B cell (primary cell): ENCODE measurements around the gene ZNF398. TPM values are rescaled to one million over a fixed set of nuclear protein-coding genes. Genes with fewer than 3 reads are reported as not detected.

Source experiments
- ATAC-seq: fragments of 200-7000 bp; cut with Tn5 transposase; one replicate; pipeline ENCODE4 v1.10.0; 2021; ENCODE audit warnings: low read depth, mild to moderate bottlenecking, moderate number of reproducible peaks, moderate library complexity
- CTCF ChIA-PET: fragments of 350-600 bp; sonication (Branson Sonifier 250); formaldehyde crosslinking; loops from one replicate; lab custom pipeline; 2021; ENCODE audit warnings: antibody characterized with exemption, inconsistent platforms; lab: Charles Lee
- POLR2A ChIA-PET: fragments of 350-600 bp; sonication (Branson Sonifier 250); formaldehyde crosslinking; loops from one replicate; lab custom pipeline; 2021; ENCODE audit warnings: antibody characterized with exemption; lab: Charles Lee
- DNase-seq: peaks from one replicate; pipeline ENCODE4 v3.0.0; 2013
- H2AFZ ChIP-seq: 2 replicates; pipeline ENCODE4 v1.6.1; 2012; ENCODE audit warnings: mild to moderate bottlenecking, low read depth, low read length; ENCODE audit not compliant: insufficient read depth, poor library complexity, severe bottlenecking
- H3K27ac ChIP-seq, 2 donors: 1 replicate in 1 of 2; 2 replicates in 1 of 2; pipeline ENCODE4 v1.5.1; 2012 to 2013; ENCODE audit warnings: low read length in 2 of 2, mild to moderate bottlenecking in 2 of 2, moderate library complexity in 1 of 2
- H3K27me3 ChIP-seq, 4 experiments: fragments of 200-600 bp in 1 of 4; sonication (generic) in 1 of 4; replicated peaks in 1 of 4; 1 replicate in 2 of 4; 2 replicates in 2 of 4; pipeline versions ENCODE4 v1.6.1 to v1.7.0; 2013 to 2016; ENCODE audit warnings: low read length in 3 of 4, mild to moderate bottlenecking in 2 of 4, mixed read lengths in 1 of 4, moderate library complexity in 1 of 4; ENCODE audit not compliant: insufficient read depth in 4 of 4, control insufficient read depth in 3 of 4; ENCODE audit errors: control extremely low read depth in 1 of 4
- H3K36me3 ChIP-seq, 2 experiments: replicated peaks in 1 of 2; 1 replicate in 1 of 2; 2 replicates in 1 of 2; pipeline versions ENCODE4 v1.6.1 to v1.7.1; 2013; ENCODE audit warnings: low read length in 1 of 2; ENCODE audit not compliant: insufficient read depth in 2 of 2, control insufficient read depth in 1 of 2; ENCODE audit errors: control extremely low read depth in 1 of 2, extremely low read depth in 1 of 2
- H3K4me1 ChIP-seq, 2 donors: fragments of 200-600 bp in 1 of 2; sonication (generic) in 1 of 2; 1 replicate in 1 of 2; 2 replicates in 1 of 2; pipeline versions ENCODE4 v1.5.1 to v1.6.1; 2013 to 2017; ENCODE audit warnings: low read length in 2 of 2; ENCODE audit not compliant: control insufficient read depth in 2 of 2, insufficient read depth in 2 of 2
- H3K4me2 ChIP-seq: replicated peaks from 2 replicates; pipeline ENCODE3; 2012; ENCODE audit warnings: mild to moderate bottlenecking, low read depth, low read length; ENCODE audit not compliant: poor library complexity, severe bottlenecking
- H3K4me3 ChIP-seq, 5 experiments: fragments of 200-600 bp in 1 of 5; sonication (generic) in 1 of 5; 1 replicate in 3 of 5; 2 replicates in 2 of 5; pipeline versions ENCODE4 v1.5.1 to v1.7.0; 2011 to 2016; ENCODE audit warnings: low read length in 4 of 5, mild to moderate bottlenecking in 4 of 5, low read depth in 2 of 5, control low read depth in 1 of 5, moderate library complexity in 1 of 5; ENCODE audit not compliant: insufficient read depth in 1 of 5; ENCODE audit errors: control extremely low read depth in 1 of 5, extremely low read depth in 1 of 5
- H3K79me2 ChIP-seq: fragments of 200-600 bp; sonication (generic); one replicate; pipeline ENCODE4 v1.6.0; 2016; ENCODE audit warnings: low read length; ENCODE audit not compliant: control insufficient read depth, insufficient read depth
- H3K9ac ChIP-seq: fragments of 200-600 bp; sonication (generic); 2 replicates; pipeline ENCODE4 v1.6.1; 2017; ENCODE audit warnings: mild to moderate bottlenecking, low read length, moderate library complexity
- H3K9me3 ChIP-seq, 3 donors: one replicate each; pipeline versions ENCODE4 v1.6.1 to v1.7.1; 2013; ENCODE audit warnings: low read length in 2 of 3; ENCODE audit not compliant: control insufficient read depth in 2 of 3, insufficient read depth in 1 of 3; ENCODE audit errors: control extremely low read depth in 1 of 3
- H4K20me1 ChIP-seq: 2 replicates; pipeline ENCODE4 v1.6.0; 2012; ENCODE audit warnings: mild to moderate bottlenecking, low read length; ENCODE audit not compliant: insufficient read depth, control insufficient read depth, poor library complexity, severe bottlenecking
- H3K27ac Mint-ChIP-seq: one replicate; pipeline ENCODE4 v1.8.0; 2021; ENCODE audit warnings: mixed read lengths
- H3K27me3 Mint-ChIP-seq: one replicate; pipeline ENCODE4 v1.8.0; 2021; ENCODE audit warnings: mixed read lengths
- H3K4me1 Mint-ChIP-seq: one replicate; pipeline ENCODE4 v1.8.0; 2021; ENCODE audit warnings: mixed read lengths
- H3K4me3 Mint-ChIP-seq: one replicate; pipeline ENCODE4 v1.8.0; 2021; ENCODE audit warnings: mixed read lengths
- H3K9me3 Mint-ChIP-seq: one replicate; pipeline ENCODE4 v1.8.0; 2022; ENCODE audit warnings: mixed read lengths; ENCODE audit not compliant: insufficient read depth
- CTCF ChIP-seq: fragments of 200-600 bp; IDR thresholded peaks from one replicate; pipeline ENCODE4 v1.8.0; 2022; ENCODE audit warnings: antibody characterized with exemption, mild to moderate bottlenecking
- EZH2 ChIP-seq: IDR thresholded peaks from 2 replicates; pipeline ENCODE4 v1.6.1; 2012; ENCODE audit warnings: borderline replicate concordance, low read depth, mild to moderate bottlenecking, moderate library complexity, low read length; ENCODE audit not compliant: insufficient read depth, poor library complexity, severe bottlenecking
- WGBS: methylation state at CpG from one replicate; pipeline ENCODE4 v1.1.5; 2013; ENCODE audit warnings: missing lambda C conversion rate; ENCODE audit not compliant: insufficient coverage; 5-methylcytosine and 5-hydroxymethylcytosine counted together
- intact Hi-C: fragments of 100-400 bp; cut with micrococcal nuclease; formaldehyde crosslinking; loops from one replicate; pipeline ENCODE4 v1.10.0; 2022
- polyA plus RNA-seq: library from polyadenylated mRNA; depleted of rRNA; stranded (reverse); fragments of >200 nt; gene quantifications from 2 replicates; pipeline ENCODE4 v1.2.3, GENCODE V29; 2012
- total RNA-seq, 2 donors: library from RNA; stranded (reverse); fragments of 120-200 nt in 1 of 2; gene quantifications; 1 replicate in 1 of 2; 2 replicates in 1 of 2; pipeline versions ENCODE4 v1.2.3 to v1.2.4, GENCODE V29; 2013 to 2022

The ZNF398 gene
- total and polyA plus RNA-seq, 2 donors (not counting 1 experiment from before 2014, with no cell fraction given) = 7.7 to 22.5 TPM

- H3K27ac Mint-ChIP-seq = no peak overlapping the region
- CTCF ChIA-PET = interaction anchor here (2.1 kb wide), 1 partner anchor 16 kb away, joined by 7 read pairs; the partner anchor contains the start of gene ZNF398
Observed at GRCh38 chr7:149130572-149131198, 16.6 kb upstream of the ZNF398 start.

More at GRCh38 chr7:149130572-149131198, 16.6 kb upstream of the ZNF398 start:
- peaks cover 8% of the 10 kb centered on the region for H3K9me3 Mint-ChIP-seq
- no peak overlapping the region for H3K4me3 Mint-ChIP-seq
- Histone ChIP-seq H3K27me3 (no peaks in the 10 kb centered on the region), H3K36me3 (peaks cover 3 to 11% of the 10 kb centered on the region in 2 experiments), H4K20me1 (no peaks in the 10 kb centered on the region), H3K4me2 (no peak overlapping the region), H3K9ac (no peak overlapping the region), H3K4me1 (peaks cover 4 to 6% of the 10 kb centered on the region in 2 donors), H3K79me2 (peaks cover 4% of the 10 kb centered on the region), H3K9me3 (peaks cover 2 to 14% (median 12%) of the 10 kb centered on the region in 3 donors), H3K4me3 (no peak overlapping the region), H2AFZ (no peak overlapping the region), H3K27ac (no peak overlapping the region)
- POLR2A ChIA-PET = no interaction called here
- H3K4me1 Mint-ChIP-seq = peaks cover 10% of the 10 kb centered on the region
- no peak for ATAC-seq
- no peaks in the 10 kb centered on the region for H3K27me3 Mint-ChIP-seq
- no peak for DNase-seq
- TF ChIP-seq EZH2 = no peak
- no peak for TF ChIP-seq CTCF
- intact Hi-C loops = no loop called here
- WGBS = 96% methylated on average over 5 of the region's 5 CpGs
